ENCODE data around the gene MRPL41.

- TF ChIP-seq, protein P1, sequence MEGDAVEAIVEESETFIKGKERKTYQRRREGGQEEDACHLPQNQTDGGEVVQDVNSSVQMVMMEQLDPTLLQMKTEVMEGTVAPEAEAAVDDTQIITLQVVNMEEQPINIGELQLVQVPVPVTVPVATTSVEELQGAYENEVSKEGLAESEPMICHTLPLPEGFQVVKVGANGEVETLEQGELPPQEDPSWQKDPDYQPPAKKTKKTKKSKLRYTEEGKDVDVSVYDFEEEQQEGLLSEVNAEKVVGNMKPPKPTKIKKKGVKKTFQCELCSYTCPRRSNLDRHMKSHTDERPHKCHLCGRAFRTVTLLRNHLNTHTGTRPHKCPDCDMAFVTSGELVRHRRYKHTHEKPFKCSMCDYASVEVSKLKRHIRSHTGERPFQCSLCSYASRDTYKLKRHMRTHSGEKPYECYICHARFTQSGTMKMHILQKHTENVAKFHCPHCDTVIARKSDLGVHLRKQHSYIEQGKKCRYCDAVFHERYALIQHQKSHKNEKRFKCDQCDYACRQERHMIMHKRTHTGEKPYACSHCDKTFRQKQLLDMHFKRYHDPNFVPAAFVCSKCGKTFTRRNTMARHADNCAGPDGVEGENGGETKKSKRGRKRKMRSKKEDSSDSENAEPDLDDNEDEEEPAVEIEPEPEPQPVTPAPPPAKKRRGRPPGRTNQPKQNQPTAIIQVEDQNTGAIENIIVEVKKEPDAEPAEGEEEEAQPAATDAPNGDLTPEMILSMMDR (IDR thresholded peaks at IDR 0.05): no peak
- TF ChIP-seq ZFP36 (IDR thresholded peaks at IDR 0.05; ENCODE audit: borderline replicate concordance, partially characterized antibody) (no peak), POLR2A (IDR thresholded peaks at IDR 0.05; ENCODE audit: low read length) (no peak), CHD2 (IDR thresholded peaks at IDR 0.05; ENCODE audit: low read length, partially characterized antibody) (no peak), BHLHE40 (IDR thresholded peaks at IDR 0.05; ENCODE audit: low read depth, low read length) (no peak), HDAC2 (IDR thresholded peaks at IDR 0.05) (no peak), SMC3 (IDR thresholded peaks at IDR 0.05) (no peak), NPAS2 (CRISPR knock-in tag; IDR thresholded peaks at IDR 0.05; ENCODE audit: borderline replicate concordance) (no peak), SREBF2 (IDR thresholded peaks at IDR 0.05) (no peak)
- TF ChIP-seq, protein P2, sequence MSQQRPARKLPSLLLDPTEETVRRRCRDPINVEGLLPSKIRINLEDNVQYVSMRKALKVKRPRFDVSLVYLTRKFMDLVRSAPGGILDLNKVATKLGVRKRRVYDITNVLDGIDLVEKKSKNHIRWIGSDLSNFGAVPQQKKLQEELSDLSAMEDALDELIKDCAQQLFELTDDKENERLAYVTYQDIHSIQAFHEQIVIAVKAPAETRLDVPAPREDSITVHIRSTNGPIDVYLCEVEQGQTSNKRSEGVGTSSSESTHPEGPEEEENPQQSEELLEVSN (IDR thresholded peaks at IDR 0.05; ENCODE audit: borderline replicate concordance, low read depth): no peak
- TF ChIP-seq, protein P3, sequence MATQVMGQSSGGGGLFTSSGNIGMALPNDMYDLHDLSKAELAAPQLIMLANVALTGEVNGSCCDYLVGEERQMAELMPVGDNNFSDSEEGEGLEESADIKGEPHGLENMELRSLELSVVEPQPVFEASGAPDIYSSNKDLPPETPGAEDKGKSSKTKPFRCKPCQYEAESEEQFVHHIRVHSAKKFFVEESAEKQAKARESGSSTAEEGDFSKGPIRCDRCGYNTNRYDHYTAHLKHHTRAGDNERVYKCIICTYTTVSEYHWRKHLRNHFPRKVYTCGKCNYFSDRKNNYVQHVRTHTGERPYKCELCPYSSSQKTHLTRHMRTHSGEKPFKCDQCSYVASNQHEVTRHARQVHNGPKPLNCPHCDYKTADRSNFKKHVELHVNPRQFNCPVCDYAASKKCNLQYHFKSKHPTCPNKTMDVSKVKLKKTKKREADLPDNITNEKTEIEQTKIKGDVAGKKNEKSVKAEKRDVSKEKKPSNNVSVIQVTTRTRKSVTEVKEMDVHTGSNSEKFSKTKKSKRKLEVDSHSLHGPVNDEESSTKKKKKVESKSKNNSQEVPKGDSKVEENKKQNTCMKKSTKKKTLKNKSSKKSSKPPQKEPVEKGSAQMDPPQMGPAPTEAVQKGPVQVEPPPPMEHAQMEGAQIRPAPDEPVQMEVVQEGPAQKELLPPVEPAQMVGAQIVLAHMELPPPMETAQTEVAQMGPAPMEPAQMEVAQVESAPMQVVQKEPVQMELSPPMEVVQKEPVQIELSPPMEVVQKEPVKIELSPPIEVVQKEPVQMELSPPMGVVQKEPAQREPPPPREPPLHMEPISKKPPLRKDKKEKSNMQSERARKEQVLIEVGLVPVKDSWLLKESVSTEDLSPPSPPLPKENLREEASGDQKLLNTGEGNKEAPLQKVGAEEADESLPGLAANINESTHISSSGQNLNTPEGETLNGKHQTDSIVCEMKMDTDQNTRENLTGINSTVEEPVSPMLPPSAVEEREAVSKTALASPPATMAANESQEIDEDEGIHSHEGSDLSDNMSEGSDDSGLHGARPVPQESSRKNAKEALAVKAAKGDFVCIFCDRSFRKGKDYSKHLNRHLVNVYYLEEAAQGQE (IDR thresholded peaks at IDR 0.05): no peak
Measured at GRCh38 chr9:137506274-137506673, 45.4 kb upstream of the MRPL41 start.
